Measurements from ENCODE around the gene XRCC3. TPM values are rescaled to one million over a fixed set of nuclear protein-coding genes. Genes with fewer than 3 reads are reported as not detected.
"Not testable (repeated sequence)": the region's sequence is repeated elsewhere in the genome, so short reads cannot be mapped to it uniquely, and the experiment has no call there.

Gene XRCC3
- total RNA-seq, 1 donor from 2014 or later, result 30.2 TPM

DNA sequence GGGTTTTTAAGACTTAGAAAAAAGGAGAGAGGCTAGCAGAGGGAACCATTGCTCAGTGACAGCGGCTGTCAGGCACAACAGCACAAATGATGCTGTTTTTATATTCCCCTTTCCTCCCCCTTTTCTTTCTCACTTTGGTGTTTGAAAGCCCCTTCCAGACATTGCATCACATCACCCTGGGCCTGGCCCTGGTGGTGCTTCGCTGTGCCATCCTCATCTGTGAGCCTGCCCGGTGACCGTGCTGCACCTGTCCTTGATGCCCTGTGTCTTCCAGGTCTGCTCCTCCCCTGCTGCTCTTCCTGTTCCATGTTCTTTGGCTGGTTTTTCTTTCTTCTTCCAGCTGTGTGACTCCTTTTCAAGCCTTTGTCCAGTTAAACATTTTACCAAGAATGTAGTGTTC is 61.4 kb downstream of the XRCC3 start:
- H3K9me3 Mint-ChIP-seq (ENCODE audit: low read depth), result no peaks in the 10 kb centered on the region
- no peak for TF ChIP-seq CTCF (IDR thresholded peaks at IDR 0.05; ENCODE audit: unreplicated experiment)
- H3K27ac Mint-ChIP-seq, result peak overlapping the region; percentile 25

GRCh38 chr14:103653336-103653735 is 61.9 kb downstream of the XRCC3 start:
- not testable (repeated sequence) for H3K4me1 Mint-ChIP-seq (ENCODE audit: low read depth); H3K9me3 Mint-ChIP-seq (ENCODE audit: low read depth); H3K27me3 Mint-ChIP-seq; DNase-seq (ENCODE audit: low spot score, unreplicated experiment); H3K4me3 Mint-ChIP-seq (ENCODE audit: low read depth); H3K27ac Mint-ChIP-seq
- peaks cover 13% of the 10 kb centered on the region for H3K36me3 Mint-ChIP-seq (ENCODE audit: insufficient read depth)

More for the DNA sequence above, 61.4 kb downstream of the XRCC3 start:
- no peak overlapping the region for H3K4me3 Mint-ChIP-seq (ENCODE audit: low read depth)
- H3K4me1 Mint-ChIP-seq (ENCODE audit: low read depth), result peaks cover 2% of the 10 kb centered on the region
- no peaks in the 10 kb centered on the region for H3K27me3 Mint-ChIP-seq
- DNase-seq (ENCODE audit: low spot score, unreplicated experiment), result no peak
- H3K36me3 Mint-ChIP-seq (ENCODE audit: insufficient read depth), result peaks cover 13% of the 10 kb centered on the region

DNA sequence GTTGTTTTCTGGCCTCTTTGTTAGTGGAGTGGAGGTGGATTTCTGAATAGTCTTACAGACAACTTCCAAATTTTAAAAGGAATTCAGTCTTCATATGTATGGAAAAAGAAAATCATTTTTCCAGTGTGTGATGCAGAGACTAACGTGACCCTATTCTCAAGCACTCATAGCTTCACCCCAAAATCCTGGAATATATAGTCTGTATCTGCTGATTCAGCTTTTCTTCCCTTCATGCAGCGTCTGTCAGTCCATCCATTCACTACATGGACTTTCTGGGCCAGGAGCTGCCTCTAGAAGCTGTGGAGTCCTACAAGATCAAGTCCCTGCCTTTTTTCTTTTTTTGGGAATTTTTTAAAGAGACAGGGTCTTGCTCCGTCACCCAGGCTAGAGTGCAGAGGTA is 62.4 kb downstream of the XRCC3 start:
- Mint-ChIP-seq H3K4me3 (ENCODE audit: low read depth) (no peak overlapping the region), H3K36me3 (ENCODE audit: insufficient read depth) (peaks cover 12% of the 10 kb centered on the region), H3K27ac (peak overlapping the region; percentile 29), H3K9me3 (ENCODE audit: low read depth) (no peaks in the 10 kb centered on the region), H3K4me1 (ENCODE audit: low read depth) (peaks cover 2% of the 10 kb centered on the region), H3K27me3 (no peaks in the 10 kb centered on the region)
- no peak for DNase-seq (ENCODE audit: low spot score, unreplicated experiment)
- no peak for TF ChIP-seq CTCF (IDR thresholded peaks at IDR 0.05; ENCODE audit: unreplicated experiment)

DNA sequence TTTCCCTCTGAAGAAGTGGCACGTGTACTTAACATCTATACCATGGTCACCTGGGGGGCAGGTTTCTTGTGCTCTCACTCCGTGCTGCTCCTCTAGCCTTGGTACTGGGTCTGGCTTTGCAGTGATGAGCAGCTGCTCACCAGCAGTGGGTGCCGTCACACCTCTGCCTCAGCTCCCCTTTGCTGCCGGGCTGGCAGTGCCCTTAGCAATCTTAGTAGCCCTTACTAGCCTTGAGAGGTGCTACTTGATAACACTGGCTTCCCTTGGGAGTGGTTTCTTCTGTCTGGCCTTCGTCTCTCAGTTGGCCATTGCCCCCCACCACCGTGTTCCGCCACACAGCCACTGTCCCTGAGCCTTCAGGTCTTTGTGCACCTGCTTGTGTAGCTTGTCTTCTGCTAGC is 63.7 kb downstream of the XRCC3 start:
- peaks cover 8% of the 10 kb centered on the region for H3K36me3 Mint-ChIP-seq (ENCODE audit: insufficient read depth)
- no peak overlapping the region for H3K27ac Mint-ChIP-seq
- no peak overlapping the region for H3K4me3 Mint-ChIP-seq (ENCODE audit: low read depth)
- peaks cover 2% of the 10 kb centered on the region for H3K4me1 Mint-ChIP-seq (ENCODE audit: low read depth)
- no peak for DNase-seq (ENCODE audit: low spot score, unreplicated experiment)
- no peak for TF ChIP-seq CTCF (IDR thresholded peaks at IDR 0.05; ENCODE audit: unreplicated experiment)
- H3K9me3 Mint-ChIP-seq (ENCODE audit: low read depth), result no peaks in the 10 kb centered on the region
- no peaks in the 10 kb centered on the region for H3K27me3 Mint-ChIP-seq

- no peak for DNase-seq (ENCODE audit: low spot score, unreplicated experiment)
- H3K4me1 Mint-ChIP-seq (ENCODE audit: low read depth), result peaks cover 2% of the 10 kb centered on the region
- H3K9me3 Mint-ChIP-seq (ENCODE audit: low read depth), result no peaks in the 10 kb centered on the region
- TF ChIP-seq CTCF (IDR thresholded peaks at IDR 0.05; ENCODE audit: unreplicated experiment), result no peak
- no peaks in the 10 kb centered on the region for H3K27me3 Mint-ChIP-seq
- no peak overlapping the region for H3K27ac Mint-ChIP-seq
- no peak overlapping the region for H3K4me3 Mint-ChIP-seq (ENCODE audit: low read depth)
- H3K36me3 Mint-ChIP-seq (ENCODE audit: insufficient read depth), result peaks cover 5% of the 10 kb centered on the region
Observed at GRCh38 chr14:103650213-103650612, 65.0 kb downstream of the XRCC3 start.

DNA sequence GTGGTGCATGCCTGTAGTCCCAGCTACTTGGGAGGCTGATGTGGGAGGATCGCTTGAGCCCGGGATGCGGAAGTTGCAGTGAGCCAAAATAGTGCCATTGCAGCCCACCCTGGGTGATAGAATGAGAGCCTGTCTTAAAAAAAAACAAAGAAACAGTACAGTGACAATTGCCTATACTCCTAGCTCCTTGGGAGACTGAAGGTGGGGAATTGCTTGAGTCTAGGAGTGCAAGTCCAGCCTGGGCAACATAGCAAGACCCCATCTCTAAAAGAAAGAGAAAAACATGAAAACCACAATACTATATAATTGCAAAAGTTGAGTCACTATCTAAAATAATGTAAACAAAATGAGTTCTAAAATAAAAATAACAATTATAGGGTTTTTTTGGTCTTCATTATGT is 66.2 kb downstream of the XRCC3 start:
- no peak for TF ChIP-seq CTCF (IDR thresholded peaks at IDR 0.05; ENCODE audit: unreplicated experiment)
- peak overlapping the region; percentile 41 for H3K27ac Mint-ChIP-seq

More for the DNA sequence above, 66.2 kb downstream of the XRCC3 start:
- Mint-ChIP-seq H3K9me3 (ENCODE audit: low read depth) (no peaks in the 10 kb centered on the region), H3K4me3 (ENCODE audit: low read depth) (no peak overlapping the region), H3K4me1 (ENCODE audit: low read depth) (peaks cover 2% of the 10 kb centered on the region), H3K27me3 (no peaks in the 10 kb centered on the region), H3K36me3 (ENCODE audit: insufficient read depth) (peaks cover 1% of the 10 kb centered on the region)
- DNase-seq (ENCODE audit: low spot score, unreplicated experiment), result no peak

Other genes with a start within 250 kb of the XRCC3 start
- gene CKB, start 192.6 kb downstream of the XRCC3 start, total RNA-seq, result 929 and 983 TPM in 2 replicates
- gene TRMT61A, start 186.3 kb downstream of the XRCC3 start, total RNA-seq, result 10.3 and 10.7 TPM in 2 replicates
- gene BAG5, start 152.8 kb downstream of the XRCC3 start, total RNA-seq, result 23.5 and 24.7 TPM in 2 replicates
- 45.1 and 46.3 TPM in 2 replicates for gene COA8, start 152.5 kb downstream of the XRCC3 start, total RNA-seq
- gene KLC1, start 86.2 kb downstream of the XRCC3 start, total RNA-seq, result 178 and 180 TPM in 2 replicates
- gene ZFYVE21, start 359 bp upstream of the XRCC3 start, total RNA-seq, result 47.2 and 52.5 TPM in 2 replicates
- 34.2 and 40.3 TPM in 2 replicates for gene PPP1R13B, start 132.1 kb upstream of the XRCC3 start, total RNA-seq
- gene TDRD9, start 213.0 kb upstream of the XRCC3 start, total RNA-seq, result not detected in 2 replicates
- gene RD3L, start 227.1 kb upstream of the XRCC3 start, total RNA-seq, result not detected in 2 replicates

Data from progenitor cell of endocrine pancreas (in vitro differentiated cells).